OCI-M2 (cell line): ENCODE measurements around the gene ZNF839.
A peak's percentile ranks its signal among the peaks of the same experiment; 100 is the strongest.
"Not testable (repeated sequence)": the region's sequence is repeated elsewhere in the genome, so short reads cannot be mapped to it uniquely, and the experiment has no call there.

ENCODE experiments used
- DNase-seq: peaks from one replicate; lab custom pipeline; 2025; ENCODE audit not compliant: unreplicated experiment; lab: John Stamatoyannopoulos, UW

ZNF839 gene

DNA sequence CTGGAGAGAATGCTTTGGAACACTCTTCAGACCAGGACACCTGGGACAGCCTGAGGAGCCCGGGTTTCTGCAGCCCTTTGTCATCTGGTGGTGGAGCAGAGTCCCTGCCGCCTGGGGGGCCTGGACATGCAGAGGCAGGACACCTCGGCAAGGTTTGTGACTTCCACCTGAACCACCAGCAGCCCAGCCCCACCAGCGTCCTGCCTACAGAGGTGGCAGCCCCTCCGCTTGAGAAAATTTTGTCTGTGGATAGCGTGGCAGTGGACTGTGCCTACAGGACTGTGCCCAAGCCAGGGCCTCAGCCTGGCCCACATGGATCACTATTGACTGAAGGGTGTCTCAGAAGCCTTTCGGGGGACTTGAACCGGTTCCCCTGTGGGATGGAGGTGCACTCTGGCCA is 22.0 kb downstream of the ZNF839 start:
- DNase-seq: no peak

DNA sequence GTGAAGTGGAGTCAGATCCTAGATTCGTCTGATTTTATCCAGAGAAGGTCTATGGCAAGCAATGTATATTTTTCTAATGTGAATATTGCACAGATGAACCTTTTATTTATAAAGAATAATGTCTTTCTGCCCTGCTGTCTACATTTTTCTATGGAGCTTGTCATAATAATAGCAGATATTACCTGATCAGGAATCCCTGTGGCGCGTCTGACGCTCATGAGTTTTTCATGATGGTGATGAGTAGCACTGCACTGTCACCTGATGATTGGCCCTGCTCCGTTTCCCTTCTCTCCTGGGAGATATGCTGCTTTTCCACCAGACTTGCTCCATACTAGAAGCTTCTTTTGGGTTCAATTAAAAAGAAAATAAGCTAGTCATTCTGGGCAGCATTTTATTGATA is 22.7 kb downstream of the ZNF839 start:
- DNase-seq: no peak

DNA sequence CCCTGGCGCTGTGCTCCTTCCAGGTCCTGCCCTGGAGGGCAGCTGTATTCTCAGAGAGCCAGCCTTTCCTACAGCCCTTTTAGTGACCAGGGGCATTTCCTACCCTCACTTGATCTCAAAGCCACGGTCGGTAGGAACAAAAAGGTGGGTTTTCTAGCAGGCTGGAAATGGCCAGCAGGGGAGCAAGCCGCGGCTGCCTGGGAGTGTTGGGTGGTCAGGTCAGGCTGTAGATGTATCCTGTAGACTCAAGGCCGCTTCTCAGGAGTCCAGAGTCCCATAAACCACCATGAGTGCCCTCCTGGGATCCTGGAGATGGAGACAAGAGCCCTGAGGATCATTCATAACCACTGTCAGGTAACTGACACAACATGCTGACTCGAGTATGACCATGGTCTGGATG is 24.5 kb downstream of the ZNF839 start:
- no peak for DNase-seq

DNA sequence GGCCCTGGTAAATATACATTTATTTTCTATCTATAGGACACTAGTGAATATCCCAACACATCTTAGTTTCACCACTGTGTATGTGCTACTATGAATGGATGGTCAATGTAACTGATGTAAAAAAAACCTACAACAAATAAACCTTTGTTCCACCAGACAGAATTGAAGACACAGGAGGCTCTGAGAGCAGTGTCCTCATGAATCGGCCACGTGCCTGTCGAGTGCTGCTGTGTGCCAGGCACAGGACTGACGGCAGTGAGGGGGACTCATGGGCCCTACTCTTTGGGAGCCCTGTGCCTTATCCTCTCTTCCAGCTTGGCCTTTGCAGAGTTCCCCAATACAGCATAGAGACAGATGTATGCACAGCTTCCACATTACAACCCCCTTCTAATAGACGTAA is 24.9 kb downstream of the ZNF839 start:
- DNase-seq: no peak

DNA sequence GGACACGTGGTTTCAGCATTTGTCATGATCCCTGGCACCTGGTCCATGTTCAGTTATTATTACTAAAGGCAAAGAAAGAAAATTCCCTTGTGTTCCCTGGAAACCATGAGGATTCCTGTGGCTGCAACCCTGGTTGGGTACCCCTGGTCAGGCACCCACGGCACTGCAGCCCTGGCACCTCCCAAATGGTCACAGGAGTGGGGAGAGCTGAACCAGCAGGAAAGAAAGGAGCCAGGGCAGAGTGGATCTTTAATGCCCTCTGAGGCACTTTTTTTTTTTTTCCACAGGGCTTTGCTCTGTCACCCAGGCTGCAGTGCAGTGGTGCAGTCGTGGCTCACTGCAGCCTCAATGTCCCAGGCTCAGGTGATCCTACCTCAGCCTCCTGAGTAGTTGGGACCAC is 25.7 kb downstream of the ZNF839 start:
- no peak for DNase-seq

DNA sequence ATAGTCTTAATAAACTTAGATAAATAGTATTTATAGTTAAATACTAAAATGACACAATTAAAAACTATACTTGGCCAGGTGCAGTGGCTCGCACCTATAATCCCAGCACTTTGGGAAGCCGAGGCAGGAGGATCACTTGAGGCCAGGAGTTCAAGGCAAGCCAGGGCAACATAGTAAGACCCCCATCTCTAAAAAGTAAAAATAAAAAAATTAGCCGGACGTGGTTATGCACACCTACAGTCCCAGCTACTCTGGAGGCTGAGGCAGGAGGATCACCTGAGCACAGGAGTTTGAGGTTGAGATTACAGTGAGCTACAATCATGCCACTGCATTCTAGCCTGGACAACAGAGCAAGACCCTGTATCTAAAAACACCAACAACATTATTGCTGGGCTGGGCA is 27.1 kb downstream of the ZNF839 start:
- DNase-seq: no peak

DNA sequence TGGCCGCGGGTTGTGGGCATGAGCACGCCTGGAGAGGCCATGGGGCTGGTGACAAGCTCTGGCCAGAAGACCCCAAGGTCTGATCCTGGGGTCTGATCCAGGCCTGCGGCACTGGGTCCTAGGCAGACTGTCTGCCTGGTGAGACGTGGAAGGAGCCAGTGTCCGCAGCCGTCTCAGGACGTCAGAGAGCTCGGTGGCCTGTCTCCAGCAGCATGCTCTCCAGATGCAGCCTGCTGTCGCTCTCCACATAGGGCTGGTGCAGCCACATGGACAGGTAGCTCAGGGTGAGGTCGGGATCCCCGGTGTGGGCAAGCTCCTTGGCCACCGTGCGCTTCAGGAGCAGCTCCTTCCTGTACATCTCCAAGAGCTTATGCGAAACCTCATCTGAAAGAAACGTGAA is 28.8 kb downstream of the ZNF839 start:
- DNase-seq: no peak

DNA sequence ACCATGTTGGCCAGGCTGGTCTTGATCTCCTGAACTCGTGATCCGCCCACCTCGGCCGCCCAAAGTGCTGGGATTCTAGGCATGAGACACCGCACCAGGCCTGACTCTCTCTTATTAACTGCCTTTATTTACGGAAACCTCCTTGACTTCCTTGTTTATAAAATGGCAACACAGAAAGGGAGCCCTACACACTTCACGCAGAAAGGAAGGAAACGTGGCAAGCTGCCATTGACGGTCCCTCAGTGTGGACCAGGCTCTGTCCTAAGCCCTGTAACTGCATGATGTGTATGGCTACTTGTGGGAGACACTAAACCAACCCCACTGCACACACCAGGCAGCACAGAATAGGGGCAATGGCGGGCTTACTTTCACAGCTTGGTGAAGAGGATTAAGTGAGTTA is 31.5 kb downstream of the ZNF839 start:
- DNase-seq: no peak

DNA sequence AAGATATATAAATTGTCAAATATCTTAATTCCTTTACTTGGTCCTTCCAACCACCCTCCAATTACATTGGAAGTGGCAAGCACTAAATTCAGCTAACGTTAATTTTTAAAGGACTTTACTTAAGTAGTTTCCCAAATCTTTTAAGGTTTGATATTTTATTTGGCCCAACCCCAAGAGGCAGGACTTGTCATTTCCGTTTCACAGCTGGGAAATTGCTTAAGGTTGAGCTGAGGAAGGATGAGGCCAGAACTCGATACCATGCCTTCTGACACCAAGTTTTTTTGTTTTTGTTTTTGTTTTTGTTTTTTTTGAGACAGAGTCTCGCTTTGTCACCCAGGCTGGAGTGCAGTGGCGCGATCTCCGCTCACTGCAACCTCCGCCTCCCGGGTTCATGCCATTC is 32.0 kb downstream of the ZNF839 start:
- DNase-seq: not testable (repeated sequence)

DNA sequence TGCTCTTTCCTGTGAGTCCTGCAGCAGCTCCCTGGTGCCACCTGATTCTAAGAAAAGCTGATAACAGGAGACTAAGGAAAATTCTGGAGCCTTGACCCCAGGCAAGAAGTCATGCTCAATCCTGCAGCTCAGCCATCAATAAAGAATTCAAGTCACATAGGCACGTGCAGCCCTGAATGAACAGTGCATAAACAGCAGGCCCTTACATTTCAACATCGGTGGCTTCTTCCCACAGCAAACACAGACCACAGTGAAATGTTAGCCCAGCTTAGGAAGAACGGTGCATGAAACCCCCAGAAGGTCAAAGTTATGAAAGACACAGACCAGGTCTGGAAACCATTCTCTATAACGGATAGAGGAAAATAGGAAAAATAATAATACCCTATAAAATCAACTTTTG is 32.7 kb downstream of the ZNF839 start:
- no peak for DNase-seq

DNA sequence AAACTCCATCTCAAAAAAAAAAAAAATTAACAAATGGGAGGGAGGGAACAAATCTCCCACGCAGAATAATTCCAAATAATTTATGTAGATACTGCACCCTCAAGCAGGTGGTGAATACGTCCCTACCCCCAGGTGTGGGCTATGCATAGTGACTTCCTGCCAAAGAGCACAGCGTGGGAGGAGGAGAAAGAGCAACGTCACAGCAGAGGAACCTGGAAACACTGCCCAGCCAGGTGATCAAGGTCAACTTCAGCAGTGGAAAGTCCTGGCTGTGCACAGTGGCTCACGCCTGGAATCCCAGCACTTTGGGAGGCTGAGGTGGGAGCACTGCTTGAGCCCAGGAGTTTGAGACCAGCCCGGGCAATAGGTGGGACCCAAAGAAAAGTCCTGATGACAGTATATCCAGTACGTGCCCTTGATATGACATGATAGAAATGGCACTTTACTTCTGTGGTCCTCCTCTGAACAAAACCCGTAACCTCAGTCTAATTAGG is 33.6 kb downstream of the ZNF839 start:
- DNase-seq: no peak

DNA sequence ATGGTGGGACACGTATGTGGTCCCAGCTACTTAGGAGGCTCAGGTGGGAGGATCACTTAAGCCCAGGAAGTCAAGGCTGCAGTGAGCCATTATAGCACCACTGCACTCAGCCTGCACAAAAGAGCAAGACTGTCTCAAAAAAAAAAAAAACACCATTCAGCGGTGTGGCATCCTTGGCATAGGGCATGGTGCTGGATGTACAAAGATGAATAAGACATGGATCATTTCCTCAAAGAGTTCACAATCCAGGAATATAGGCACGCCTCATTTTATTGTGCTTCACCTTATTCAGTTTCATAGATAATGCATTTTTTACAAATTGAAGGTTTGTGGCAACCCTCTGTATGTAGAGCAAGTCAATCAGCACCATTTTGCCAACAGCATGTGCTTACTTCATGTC is 36.7 kb downstream of the ZNF839 start:
- no peak for DNase-seq

DNA sequence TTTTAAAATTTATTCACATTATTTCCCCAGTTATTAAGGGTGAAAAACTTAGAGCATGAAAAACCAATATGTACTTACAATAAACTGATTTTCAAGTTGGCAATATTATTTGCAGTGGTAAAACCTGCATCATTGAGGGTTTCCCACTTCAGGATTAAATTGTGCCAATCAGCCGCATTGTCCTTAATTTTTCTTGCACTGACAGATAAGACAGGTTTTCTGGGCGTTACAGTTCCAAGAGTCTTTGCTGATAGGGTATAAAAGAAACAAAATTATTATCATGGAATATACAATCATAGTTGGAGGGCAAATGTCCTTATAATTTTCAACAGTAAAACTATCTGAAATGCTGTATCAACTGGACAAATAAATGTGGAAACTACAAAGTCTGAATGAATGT is 39.8 kb downstream of the ZNF839 start:
- DNase-seq: no peak

DNA sequence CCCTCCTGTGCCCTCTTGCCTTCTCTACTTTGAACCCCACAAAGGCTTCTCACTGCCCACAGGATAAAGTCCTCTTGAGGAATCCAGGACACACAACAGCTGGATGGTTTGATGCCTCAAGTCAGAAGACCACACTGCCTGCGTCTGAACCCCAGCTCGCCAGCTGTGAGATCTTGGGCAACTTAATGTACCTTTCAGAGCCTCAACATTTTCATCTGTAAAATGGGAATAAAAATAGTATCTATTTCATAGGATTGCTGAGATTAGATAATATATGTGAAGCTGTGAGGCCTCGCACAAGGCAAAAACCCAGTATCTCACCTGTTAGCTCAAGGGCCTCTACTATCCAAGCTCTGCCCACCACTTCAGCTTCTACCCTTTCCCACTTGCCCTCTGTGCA is 40.8 kb downstream of the ZNF839 start:
- no peak for DNase-seq

DNA sequence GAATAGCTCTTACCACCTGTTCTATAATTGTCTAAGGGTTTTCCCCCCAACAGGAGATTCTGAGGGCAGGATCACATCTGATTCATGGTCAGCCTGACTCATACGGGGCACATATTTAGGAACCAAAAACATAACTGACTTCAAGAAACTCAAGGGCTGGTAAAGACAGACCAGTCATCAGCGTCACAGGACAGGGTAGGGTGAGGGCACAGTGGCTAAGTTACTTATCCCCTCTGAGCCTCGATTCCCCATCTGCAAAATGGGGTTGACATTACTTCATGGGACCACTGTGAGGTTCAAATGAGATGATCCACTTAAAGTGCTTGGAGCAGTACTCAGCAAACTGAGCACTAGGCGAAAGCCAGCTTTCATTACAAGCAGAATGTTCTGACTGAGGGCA is 42.5 kb downstream of the ZNF839 start:
- DNase-seq: no peak

DNA sequence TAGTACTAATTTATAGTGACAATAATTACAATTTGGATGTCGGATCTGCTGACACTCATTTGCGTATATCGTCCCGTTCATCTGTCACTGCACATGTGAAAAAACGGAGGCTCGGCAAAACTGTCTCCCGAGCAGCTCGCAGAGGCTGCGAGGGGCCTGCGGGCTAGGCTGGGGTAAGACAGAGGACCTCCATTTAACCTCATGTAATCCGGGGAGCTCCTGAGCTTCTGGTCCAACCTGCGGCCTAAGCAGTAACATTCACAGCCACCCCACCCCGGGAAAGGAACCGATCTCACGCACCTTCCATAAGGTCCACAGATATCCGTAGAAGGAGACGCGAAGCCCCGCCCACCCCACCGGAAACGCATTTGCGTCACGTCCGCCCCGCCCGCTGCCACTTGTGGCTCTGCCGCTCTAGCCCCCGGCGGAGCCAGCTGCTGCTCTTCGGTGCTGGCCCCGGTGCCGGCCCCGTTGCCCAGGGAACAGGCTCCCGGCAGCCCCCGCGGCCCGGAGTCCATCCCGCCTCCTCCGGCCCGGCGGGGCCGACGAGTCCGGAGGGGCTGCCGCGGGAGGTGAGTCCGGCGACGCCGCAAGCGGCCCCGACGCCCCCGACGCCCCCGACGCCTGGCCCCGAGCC is 43.1 kb downstream of the ZNF839 start, which contains the start of the genes CINP and TECPR2:
Gene CINP, minus strand, starts transcription at position 346 of the 637 bp plus-strand sequence. Its CDS starts 39 bp downstream, at position 307.
Gene TECPR2, plus strand, starts transcription at position 397 of the 637 bp plus-strand sequence. CDS start 13,781 bp downstream, outside the sequence.
- DNase-seq: peak; percentile 78

DNA sequence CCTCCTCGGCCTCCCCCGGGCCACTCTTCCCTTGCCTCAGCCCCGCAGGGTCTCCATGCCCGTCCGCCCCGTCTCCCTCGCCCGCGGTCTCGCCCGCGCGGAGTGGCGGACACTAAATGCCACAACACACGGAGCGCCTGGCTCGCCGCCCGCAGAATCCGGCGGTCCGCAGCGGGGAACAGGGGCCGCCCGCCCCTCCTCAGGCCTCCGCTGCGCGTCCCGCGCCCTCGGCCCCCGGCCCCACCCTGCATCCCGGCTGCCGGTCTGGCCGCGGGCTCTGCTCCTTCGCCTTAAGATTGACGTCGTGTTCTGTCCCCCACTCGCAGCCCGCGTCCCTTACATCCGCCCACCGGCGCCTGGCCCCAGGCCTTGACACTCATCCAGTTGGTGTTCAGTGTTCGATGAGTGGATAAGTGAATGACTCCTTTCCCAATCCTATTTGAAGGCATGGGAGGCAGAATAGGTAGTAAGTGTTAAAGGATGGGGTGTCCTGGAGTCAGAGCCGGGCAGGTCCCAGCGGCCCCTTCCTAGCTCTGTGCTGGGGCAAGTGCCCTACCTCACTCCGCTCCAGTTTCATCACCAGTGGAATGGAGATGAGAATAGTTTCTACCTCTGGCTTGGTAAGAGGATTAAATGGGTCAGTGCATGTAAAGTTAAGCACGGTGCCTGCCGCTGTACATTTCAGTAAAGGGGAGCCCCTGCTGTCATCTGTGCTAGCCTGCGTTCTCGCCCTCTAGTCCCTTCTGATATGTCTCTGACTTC is 43.8 kb downstream of the ZNF839 start:
- no peak for DNase-seq

DNA sequence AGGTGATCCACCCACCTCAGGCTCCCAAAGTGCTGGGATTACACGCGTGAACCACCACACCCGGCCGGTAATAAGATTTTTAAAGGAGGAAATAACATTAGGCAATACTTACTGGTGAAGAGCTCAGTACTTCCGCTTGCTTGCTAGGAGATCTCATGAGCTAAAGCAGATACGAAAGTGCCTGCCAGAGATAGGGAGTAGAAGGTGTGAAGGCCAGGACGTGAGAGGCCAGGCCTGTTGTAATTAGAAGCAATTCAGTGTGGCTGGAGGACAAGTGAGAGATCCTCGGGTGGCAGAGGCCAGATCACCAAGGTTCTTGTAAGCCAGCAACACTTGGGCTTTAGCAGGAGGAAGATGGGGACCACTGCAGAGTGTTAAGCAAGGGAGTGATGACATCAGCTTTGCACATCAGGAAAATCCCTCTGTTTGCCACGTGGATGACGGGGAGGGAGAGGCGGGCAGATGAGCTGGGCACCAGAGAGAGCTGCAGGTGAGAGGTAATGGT is 50.8 kb downstream of the ZNF839 start:
- no peak for DNase-seq

DNA sequence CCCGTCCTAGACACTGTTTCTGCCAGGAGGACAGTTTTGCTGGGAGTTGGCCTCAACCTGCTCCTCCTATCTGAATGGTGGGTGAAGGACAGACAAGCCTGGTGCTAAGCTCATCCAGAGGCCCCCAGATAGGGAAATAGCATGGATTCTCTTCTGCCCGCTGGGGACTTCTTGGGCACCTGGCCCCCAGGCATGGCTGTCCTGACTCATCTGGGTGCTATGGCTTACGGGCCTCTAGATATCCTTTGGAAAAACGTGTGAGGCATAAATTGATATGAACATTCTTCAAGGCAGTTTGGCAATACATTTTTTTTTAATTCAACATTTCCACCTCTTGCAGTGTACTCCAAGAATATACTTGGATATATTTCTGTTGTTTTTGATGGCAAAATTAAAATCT is 51.8 kb downstream of the ZNF839 start:
- no peak for DNase-seq

DNA sequence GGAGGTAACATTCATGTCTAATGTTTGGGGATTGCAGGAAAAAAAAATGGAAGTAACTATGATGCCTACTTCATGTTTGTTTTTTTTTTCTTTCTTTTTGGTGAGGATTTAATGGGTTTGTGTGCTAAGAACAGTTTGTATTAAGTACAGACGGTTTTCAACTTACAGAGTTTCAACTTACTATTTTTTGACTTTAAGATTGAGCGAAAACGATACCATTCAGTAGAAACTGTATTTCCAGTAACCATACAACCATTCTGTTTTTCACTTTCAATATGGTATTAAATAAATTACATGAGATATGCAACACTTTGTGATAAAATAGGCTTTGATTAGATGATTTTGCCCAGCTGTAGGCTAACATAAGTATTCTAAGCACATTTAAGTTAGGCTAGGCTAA is 53.6 kb downstream of the ZNF839 start:
- no peak for DNase-seq

DNA sequence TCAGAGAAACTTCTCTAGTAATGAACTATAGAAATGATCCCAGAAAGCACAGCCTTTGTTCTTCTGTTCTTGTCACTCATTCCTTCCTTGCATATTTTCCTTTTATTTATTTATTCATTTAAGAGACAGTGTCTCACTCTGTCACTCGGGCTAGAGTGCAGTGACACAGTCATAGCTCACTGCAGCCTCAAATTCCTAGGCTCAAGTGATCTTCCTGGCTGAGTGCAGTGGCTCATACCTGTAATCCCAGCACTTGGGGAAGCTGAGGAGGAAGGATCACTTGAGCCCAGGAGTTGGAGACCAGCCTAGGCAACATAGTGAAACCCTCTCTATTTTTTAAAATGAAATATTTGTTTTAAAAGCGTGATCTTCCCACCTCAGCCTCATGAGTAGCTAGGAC is 54.7 kb downstream of the ZNF839 start:
- no peak for DNase-seq

DNA sequence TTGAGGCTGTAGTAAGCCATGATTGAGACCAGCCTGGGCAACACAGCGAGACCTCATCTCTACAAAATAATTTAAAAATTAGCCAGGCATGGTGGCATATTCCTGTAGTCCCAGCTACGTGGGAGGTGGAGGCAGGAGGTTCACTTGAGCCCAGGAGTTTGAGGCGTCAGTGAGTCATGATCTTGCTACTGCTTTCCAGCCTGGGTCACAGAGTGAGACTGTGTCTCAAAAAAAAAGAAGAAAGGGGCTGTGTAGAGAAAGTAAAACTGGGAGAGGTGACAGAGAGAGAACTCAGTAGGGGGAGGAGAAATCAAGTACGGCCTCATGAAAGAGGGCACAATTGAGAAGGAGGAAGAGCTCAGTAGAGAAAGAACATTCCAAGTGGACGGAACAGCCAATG is 55.6 kb downstream of the ZNF839 start:
- no peak for DNase-seq
